ENCODE data around the gene PALD1.
"Not testable (repeated sequence)": the region's sequence is repeated elsewhere in the genome, so short reads cannot be mapped to it uniquely, and the experiment has no call there.

Gene PALD1

DNA sequence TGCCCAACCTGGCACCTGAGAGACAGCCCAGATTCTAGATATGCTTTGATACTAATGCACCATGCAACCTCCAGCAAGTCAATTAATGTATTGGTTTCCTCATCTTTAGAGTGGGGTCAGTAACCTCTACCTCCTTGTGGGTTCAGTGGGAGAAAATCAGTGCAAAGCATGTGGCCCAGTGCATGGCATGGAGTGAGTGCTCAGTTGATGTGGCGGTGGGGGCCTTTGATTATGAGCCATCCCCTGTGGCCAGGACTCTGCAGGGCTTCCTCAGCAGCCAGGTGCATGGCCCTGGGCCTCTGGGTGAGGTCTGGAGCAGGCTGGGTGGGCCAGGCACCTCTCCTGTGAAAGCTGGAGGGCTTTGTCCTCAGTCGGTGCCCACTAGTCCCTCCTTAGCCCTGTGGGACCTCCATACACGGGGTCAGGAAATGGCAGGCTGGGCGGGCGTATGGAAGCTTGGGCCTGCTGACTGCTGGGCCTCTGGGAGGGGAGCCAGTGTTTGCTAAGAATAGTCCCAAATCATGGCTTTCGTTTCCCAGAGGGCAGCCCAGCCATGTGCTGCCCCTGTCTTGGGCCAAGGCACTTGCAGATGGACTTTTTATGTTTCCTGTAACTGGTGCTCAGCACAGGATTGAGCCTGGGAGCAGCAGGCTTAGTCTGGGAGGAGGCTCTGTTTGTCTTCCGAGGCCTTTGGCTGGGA is 3.4 kb downstream of the PALD1 start:
- DNase-seq (ENCODE audit: low read depth) = no peak

DNA sequence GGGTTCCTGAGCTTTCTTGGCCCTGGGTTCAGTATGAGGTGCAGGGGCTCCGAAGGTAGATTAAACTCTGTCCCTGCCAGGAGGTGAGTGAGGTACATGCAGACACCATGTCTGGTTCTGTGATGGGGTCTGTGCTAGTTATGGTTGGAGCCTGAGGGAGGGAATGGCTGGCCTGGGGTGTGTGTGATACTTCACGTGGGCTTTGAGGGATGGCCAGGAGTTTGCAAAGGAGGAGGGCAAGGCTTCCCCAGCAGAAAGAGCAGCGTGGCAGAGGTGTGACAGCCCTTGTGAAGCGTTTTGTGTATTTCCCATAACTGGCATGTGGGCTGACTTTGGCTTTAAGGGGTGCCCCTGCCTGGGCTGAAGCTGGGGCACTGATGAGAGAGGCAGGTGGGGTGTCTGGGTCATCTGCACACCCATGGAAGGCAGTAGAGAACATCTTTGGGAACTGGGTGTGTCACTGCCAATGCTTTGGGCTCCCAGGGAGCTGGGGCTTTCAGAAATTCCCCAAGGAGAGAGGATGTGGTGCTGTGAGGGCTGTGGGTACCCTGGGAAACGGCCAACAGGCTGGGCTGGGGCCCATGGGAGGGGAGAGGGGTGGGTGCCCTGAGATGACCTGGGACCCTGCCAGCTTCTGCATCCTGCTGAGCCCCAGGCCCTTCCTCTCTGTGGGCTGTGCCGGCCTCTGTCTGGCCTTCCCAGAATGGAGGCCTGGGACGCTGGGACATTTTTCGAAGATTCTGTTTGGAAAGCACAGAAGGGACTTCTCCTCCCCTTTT is 4.6 kb downstream of the PALD1 start:
- no peak for DNase-seq (ENCODE audit: low read depth)

DNA sequence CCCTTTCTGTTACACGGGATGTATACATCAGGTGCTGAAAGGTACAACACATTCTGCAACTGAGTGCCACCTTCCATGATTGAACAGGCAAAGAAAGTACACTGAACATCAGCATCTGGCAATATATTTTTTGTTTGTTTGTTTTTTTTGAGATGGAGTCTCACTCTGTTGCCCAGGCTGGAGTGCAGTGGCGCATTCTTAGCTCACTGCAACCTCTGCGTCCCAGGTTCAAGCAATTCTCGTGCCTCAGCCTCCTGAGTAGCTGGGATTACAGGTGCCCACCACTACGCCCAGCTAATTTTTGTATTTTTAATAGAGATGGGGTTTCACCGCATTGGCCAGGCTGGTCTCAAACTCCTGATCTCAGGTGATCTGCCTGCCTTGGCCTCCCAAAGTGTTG is 5.3 kb downstream of the PALD1 start:
- DNase-seq (ENCODE audit: low read depth) = not testable (repeated sequence)

DNA sequence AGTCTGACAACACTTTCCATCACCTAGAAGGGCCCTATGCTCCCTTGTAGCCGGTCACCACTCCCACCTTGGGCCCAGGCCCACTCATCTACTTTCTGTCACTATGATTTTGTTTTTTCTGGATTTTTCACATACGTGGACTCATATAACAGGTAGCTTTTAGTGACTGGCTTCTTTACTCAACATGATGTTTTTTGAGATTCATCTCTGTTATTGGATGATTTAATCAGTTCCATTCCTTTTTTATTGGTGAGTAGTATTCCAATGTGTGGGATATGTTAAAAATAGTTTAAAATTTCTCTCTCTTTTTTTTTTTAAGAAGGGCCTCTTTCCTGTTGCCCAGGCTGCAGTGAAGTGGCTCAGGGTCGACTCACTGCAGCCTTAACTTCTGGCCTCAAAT is 9.3 kb downstream of the PALD1 start:
- DNase-seq (ENCODE audit: low read depth) = no peak

DNA sequence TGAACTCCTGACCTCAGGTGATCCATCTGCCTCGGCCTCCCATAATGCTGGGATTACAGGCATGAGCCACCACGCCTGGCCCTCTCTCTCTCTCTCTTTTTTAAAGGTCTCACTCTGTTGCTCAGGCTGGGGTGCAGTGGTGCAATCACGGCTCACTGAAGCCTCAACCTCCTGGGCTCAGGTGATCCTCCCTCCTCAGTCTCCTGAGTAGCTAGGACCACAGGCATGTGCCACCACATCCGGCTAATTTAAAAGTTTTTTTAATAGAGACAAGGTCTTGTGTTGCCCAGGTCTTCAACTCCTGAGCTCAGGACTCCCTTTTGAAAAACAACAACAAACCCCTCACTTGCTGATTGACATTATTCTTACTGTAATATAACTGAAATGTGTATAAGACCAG is 11.6 kb downstream of the PALD1 start:
- no peak for DNase-seq (ENCODE audit: low read depth)

DNA sequence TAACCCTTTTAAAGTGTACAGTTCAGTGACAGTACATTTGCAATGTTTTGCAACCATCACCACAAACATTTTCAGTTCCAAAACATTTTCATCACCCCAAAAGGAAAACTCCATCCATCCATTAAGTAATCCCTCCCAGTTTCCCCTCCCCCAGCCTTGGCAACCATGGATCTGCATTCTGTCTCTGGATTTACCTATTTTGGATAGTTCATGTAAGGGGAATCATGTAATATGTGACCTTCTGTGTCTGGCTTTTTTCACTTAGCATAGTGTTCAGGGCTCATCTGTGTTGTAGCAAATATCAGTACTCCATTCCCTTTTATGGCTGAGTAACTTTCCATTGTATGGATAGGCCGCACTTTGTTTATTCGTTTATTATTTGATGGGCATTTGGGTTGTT is 13.0 kb downstream of the PALD1 start:
- no peak for DNase-seq (ENCODE audit: low read depth)

DNA sequence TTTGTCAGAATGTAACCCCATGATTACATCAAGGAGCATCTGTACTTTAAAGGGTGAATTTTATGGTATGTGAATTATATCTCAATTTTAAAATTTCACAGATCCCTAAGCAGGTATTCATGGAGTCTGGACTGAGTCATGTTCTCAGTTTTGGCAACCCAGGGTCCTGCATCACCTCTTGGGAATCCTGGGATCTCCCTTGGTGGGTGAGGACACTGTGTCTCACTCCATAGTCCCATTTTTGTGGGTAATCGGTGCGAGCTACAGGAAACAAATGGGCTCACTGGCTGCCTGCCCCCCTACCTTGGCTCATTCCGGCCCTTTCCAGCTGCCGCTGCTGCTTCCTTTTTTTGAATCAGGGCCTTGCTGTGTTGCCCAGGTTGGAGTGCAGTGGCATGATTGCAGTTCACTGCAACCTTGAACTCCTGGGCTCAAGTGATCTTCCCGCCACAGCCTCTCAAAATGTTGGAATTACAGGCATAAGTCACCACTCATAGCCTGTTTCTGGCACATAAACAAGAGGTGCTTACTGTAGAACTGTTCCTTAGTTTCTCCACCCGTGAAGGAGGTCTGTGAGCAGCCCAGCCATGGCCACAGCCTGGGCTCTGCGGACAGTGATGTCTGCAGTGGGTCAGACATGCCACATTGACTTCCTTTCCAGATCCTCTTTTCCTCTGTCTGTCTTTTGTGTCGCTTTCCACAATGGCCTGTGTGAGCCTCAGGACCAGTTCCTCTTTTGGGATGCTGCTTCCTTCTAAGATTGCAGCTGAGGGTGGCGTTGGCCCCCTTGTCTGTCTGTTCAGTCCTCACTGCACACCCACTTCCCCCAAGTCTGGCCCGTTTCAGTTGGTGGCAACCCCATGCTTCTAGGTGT is 14.5 kb downstream of the PALD1 start:
- no peak for DNase-seq (ENCODE audit: low read depth)

DNA sequence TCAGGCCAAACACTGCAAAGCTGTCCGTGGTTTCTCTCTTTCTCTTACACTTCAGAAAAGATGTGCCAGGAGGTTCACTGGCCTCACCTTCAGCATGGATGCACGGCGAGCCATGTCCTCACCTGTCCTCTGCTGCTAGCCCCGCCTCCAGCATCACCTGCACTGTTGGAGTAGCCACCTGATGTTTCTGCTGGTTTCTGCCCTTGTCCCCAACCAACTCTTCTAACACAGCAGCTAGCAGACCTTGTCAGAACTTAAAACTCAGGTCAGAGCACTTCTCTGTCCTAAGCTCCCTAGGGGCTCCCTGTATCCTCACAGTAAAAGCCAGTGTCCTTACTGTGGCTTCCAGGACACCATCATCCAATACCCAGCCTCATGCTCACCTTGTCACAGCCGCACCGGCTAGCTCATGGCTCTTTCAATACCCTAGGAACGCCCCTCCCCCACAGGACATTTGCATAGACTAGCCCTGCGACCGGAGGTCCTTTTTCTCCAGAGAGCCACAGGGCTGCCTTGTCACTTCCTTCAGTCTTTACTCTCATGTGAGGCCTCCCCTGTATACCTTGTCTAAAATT is 15.2 kb downstream of the PALD1 start:
- no peak for DNase-seq (ENCODE audit: low read depth)

DNA sequence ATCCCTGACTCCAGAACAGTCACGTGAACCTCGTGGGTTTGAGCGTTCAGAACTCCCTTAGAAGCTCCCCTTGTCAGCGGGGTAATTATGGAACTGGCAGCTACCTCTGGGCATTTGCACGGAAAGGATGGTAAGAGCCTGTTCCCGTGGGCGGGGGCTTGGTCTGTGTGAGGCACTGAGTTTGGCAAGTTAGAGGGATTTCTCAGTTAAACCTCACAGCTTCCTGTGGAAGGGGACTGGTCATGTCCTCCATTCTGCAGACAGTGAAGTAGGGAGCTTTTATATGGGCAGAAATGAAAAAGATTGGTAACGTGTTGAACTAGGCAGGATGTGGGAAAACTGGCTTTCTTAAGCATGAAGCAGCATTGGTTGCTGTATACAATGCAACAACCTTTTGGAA is 16.0 kb downstream of the PALD1 start:
- no peak for DNase-seq (ENCODE audit: low read depth)

DNA sequence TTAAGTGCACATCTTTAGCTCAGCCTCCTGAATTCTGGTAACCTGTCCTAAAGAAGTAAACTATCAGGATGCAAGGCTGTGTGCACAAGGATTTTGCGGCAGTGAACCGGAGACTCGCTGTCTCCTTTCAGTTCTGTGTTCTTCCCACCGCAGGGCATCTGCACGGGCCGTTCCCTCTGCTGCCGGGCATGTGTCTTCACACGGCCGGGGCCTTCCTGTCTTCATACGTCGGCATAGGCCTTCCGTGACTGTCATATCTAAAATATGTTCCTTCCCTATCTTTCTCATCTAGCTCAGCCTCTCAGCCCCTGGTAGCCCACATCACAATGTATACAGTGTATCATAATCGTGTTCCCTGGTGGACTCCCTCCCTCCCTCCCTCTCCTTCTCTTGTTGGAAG is 16.4 kb downstream of the PALD1 start:
- no peak for DNase-seq (ENCODE audit: low read depth)

DNA sequence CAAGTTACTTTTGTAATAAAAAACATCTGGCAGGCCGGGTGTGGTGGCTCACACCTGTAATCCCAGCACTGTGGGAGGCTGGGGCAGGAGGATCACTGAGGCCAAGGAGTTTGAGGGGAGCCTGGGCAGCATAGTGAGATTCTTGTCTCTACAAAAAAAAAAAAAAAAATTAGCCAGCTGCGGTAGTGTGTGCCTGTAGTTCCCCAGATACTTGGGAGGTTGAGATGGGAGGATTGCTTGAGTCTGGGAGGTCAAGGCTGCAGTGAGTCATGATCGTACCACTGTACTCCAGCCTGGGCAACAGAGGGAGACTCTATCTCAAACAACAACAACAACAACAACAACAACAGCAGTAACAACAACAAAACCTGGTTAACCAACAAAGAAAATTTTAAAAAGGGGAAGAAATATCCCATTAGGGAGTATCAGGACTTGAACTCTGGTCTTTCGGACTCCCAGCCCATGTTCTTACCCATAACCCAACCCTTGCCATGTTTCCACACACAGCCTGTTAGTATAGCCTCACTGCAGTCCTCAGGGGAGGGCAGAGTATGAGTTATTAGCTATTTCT is 17.2 kb downstream of the PALD1 start:
- no peak for DNase-seq (ENCODE audit: low read depth)

DNA sequence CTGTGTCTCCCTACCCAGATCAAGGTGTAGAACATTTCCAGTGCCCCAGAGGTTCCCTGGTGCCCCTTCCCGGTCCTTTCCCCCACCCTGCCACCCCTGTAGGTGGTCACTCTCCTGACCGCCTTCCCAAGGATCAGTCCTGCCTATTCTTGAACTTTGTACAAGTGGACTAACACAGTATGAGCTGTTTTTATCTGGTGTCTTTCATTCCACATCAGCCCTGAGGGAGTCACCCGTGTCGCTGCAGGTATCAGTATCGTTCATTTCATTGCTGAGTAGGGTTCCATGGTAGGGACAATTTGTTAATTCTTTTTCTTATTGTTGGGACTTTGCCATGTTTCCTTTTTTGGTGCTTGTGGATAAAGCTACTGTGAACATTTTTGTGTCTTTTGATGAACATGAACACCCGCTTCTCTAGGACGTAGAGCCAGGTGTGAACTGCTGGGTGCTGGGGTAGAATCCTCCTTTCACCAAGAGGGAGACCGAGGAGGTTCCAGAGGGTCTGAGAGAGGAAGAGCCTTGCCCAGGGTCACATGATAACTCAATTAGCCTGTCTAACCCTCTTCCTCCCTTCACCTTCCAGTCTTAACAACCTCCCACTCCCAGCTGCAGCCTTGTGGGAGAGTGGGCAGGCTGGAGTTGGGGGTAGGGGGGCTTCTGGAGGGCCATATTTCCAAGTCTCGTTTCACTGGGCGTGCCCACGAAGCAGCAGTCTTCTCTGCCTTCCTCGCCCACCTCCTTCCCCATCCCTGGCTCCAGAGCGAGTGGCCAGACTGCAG is 18.0 kb downstream of the PALD1 start:
- DNase-seq (ENCODE audit: low read depth) = no peak

DNA sequence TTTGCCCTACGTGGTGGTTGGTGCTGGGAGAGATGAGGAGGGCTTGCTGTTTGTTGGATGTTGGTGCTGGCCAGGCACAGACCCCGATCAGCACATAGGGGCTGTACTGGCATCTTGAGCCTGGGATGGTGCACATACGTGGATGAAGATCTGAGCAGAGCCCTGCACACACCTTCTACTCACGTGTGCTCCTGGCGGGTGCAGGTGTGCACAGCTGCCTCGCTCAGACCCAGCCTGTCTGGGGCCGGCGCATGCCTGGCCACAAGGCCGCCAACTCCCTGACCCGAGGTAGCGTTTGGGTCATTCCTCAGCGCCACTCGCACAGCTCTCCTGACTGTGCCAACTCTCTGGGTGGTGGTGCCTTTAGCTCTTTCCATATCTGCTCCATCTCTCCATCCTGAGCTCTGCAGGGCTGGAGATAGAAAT is 18.6 kb downstream of the PALD1 start:
- DNase-seq (ENCODE audit: low read depth) = no peak

DNA sequence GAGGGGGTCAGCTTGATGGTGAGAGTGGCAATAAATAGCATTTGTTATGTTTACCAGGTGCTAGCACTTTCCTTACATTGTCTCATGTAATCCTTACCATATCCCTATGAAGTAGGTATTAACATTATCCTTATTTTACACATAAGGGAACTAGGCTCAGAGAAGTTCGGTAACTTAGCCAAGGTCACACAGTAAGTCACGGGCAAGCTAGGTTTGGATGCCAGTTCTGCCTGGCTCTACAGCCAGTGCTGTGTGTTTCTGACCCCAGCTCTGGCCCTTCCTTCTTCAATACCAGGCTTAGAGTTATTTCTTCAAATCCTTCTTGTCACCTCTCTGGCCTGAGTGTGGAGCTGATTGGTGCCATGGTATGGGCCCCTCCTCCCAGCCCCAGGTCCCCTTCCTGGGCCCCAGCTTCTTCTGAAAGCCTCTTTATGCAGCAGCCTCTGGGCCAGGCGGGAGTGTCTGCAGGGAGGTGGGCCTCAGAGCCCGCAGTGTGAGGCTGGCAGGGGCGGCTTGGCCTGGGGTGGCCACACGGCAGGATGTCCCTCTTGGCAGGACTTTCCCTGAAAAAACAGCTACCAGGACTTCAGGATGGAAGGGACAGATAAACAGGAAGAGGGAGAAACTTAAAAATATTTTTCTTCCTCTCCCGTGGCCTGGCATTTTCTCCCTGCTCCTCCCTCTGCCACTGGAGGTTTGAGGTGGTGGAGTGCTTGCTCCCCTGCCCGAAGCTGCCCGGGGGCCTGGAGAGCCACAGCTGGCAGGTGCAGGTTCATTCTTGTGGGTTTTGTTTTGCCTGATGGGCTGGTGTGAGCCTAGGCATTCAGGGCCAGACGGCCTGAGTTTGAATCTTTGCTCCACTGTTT is 20.6 kb downstream of the PALD1 start:
- DNase-seq (ENCODE audit: low read depth) = no peak

DNA sequence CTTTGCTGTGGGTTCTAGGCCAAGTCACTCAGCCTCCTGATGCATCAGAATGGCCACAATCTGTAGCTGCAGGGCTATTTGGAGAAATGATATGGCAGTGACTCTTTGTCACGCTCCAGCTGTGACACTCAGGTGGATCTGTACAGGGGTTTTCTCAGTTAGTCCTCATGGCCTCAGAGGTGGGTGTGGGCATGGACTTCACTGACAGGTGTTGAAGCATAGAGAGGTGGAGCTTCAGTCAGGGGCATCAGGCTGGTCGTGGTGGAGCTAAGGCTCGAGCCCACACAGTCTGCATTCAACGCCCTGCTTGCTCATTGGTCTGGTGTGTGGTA is 21.2 kb downstream of the PALD1 start:
- no peak for DNase-seq (ENCODE audit: low read depth)

DNA sequence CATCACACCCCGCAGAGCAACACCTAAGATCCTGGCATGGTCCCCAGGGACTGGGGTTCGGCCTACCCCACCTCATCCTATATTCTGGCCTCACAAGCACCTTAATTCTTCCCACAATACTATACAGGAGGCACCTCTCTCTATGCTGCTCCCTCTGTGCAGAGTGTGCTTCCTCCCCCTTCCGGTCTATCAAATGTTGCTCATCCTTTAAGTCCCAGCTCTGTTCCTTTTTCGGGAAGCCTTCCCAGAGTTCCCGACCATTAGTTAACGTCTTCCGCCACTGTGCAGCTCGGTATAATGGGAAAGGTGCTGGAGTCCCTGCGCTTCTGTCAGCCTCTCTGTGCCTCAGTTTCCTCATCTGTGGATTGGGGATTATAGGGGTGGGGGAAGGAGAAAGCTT is 21.8 kb downstream of the PALD1 start:
- no peak for DNase-seq (ENCODE audit: low read depth)

DNA sequence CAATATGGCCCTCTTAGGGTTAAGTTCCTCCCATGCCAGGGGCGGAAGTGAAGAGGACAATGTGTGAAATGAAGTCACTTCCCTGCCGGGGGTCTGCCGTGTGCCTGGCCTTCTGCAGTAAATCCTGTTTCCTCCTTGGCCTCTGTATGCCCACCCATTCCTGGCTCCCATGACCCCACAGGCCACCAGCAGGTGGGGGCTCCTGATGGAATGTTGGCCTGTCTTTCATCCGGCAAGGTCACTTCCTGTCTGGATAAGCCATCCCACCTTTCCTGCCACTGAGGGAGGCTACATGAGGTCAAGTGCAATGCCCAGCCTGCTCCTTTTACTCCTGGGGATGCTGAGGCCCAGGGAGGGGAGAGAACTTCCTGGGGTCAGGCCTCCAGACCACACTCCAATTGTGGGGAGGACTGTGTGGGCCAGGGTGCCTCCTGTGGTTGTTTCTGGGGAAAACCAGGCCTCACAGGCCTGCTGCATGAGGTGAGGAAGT is 22.3 kb downstream of the PALD1 start:
- DNase-seq (ENCODE audit: low read depth) = no peak

DNA sequence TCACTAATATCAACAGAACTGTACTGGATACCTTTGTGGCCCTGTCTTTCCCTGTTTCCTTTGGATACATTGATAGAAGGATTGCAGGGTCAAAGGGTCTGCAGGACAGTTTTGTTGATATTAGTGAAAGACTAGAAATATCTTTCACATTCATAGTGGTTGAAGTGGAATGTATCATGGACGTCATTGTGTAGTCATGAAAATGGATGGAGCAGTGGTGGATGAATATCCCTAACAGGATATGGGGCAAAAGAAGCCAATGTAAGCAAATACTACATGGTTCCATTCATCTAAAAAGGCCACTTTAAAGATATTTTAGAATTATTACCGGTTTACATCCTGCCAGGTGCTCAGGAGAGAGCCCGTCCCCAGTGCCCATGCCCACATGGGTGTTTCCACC is 23.8 kb downstream of the PALD1 start:
- DNase-seq (ENCODE audit: low read depth) = no peak

DNA sequence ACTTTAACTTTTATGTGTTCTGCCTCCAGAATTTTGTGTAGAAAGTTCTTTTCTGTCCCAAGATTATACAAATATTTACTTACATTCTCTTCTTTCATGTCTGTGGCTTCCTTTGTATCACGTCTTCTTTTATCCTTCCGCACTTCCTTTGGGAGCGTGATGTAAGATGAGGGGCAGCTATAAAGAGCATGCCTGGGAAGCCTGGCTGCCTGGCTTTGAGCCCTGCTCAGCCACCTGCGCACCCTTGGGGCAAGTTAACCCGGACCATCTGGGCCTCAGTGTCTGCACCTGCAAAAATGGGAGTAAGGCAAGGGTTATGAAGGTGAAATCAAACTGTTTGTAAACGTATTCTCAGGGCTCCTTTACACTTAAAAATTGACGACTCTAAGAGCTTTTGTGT is 25.2 kb downstream of the PALD1 start:
- no peak for DNase-seq (ENCODE audit: low read depth)
